ENCODE measurements around the gene RNF125.

Gene RNF125

GRCh38 chr18:32122039-32122438 lies 103.4 kb downstream of the RNF125 start:
- Histone ChIP-seq H3K27ac (ENCODE audit: low read length) (no peak overlapping the region), H3K79me2 (ENCODE audit: low read length) (peaks cover 57% of the 10 kb centered on the region), H3K4me1 (ENCODE audit: low read length) (no peaks in the 10 kb centered on the region), H3K27me3 (ENCODE audit: low read depth, low read length) (no peaks in the 10 kb centered on the region), H3K4me3 (ENCODE audit: low read length) (no peak overlapping the region), H3K36me3 (replicated peaks; ENCODE audit: low read depth, low read length) (peaks cover 41% of the 10 kb centered on the region), H3K4me2 (ENCODE audit: low read length) (no peak overlapping the region), H4K20me1 (ENCODE audit: insufficient read depth, low read length) (no peaks in the 10 kb centered on the region), H2AFZ (ENCODE audit: low read depth, low read length) (no peak overlapping the region), H3K9ac (ENCODE audit: low read length) (no peak overlapping the region), H3K9me3 (ENCODE audit: insufficient read depth, low read length) (no peaks in the 10 kb centered on the region)
- TF ChIP-seq CTCF (IDR thresholded peaks at IDR 0.05; ENCODE audit: low read depth, low read length): no peak
- TF ChIP-seq EZH2phosphoT487 (IDR thresholded peaks at IDR 0.05; ENCODE audit: low read depth): no peak

Measured in OCI-LY3 (cell line).